Ovary (tissue), 9 donors: ENCODE results near the gene LYSET. TPM values are rescaled to one million over a fixed set of nuclear protein-coding genes. Genes with fewer than 3 reads are reported as not detected.
"Not testable (repeated sequence)": the region's sequence is repeated elsewhere in the genome, so short reads cannot be mapped to it uniquely, and the experiment has no call there.

ENCODE experiments used
- DNase-seq, 5 donors: peaks; one replicate each; pipeline ENCODE4 v3.0.0-alpha.2; 2019 to 2020
- H3K27ac ChIP-seq, 2 donors: fragments of 200-600 bp; one replicate each; pipeline versions ENCODE4 v1.5.1 to v1.8.0; 2019 to 2022
- H3K27me3 ChIP-seq: fragments of 200-600 bp; one replicate; pipeline ENCODE4 v1.8.0; 2022
- H3K36me3 ChIP-seq: fragments of 200-600 bp; sonication (generic); one replicate; pipeline ENCODE4 v1.5.1; 2019
- H3K4me1 ChIP-seq: one replicate; pipeline ENCODE4 v1.8.1; 2013; ENCODE audit warnings: mild to moderate bottlenecking, moderate library complexity; ENCODE audit not compliant: insufficient read depth
- H3K4me3 ChIP-seq: fragments of 200-600 bp; sonication (generic); one replicate; pipeline ENCODE4 v1.5.1; 2017
- H3K9me3 ChIP-seq, 2 donors: fragments of 200-600 bp in 1 of 2; sonication (generic) in 1 of 2; one replicate each; pipeline versions ENCODE4 v1.5.1 to v1.8.1; 2013 to 2019; ENCODE audit warnings: mild to moderate bottlenecking in 1 of 2, moderate library complexity in 1 of 2
- CTCF ChIP-seq, 3 donors: fragments of 450-650 bp in 2 of 3; fragments of 200-600 bp in 1 of 3; IDR thresholded peaks; one replicate each; pipeline versions ENCODE4 v1.5.1 to v1.8.0; 2016 to 2022; ENCODE audit warnings: antibody characterized with exemption in 3 of 3, mild to moderate bottlenecking in 1 of 3
- EP300 ChIP-seq: sonication (generic); formaldehyde crosslinking; IDR thresholded peaks from one replicate; pipeline ENCODE4 v1.6.1; 2017; ENCODE audit warnings: antibody characterized with exemption
- POLR2A ChIP-seq: fragments of 450-650 bp; IDR thresholded peaks from one replicate; pipeline ENCODE4 v1.6.1; 2017; ENCODE audit warnings: antibody characterized with exemption, mild to moderate bottlenecking, moderate library complexity
- WGBS, 3 donors: extraction: QIAGEN DNeasy Blood & Tissue Kit in 1 of 3; methylation state at CpG; one replicate each; pipeline versions ENCODE4 v1.1.5 to v1.1.7; 2013 to 2017; 5-methylcytosine and 5-hydroxymethylcytosine counted together
- intact Hi-C, 4 donors: fragments of 100-400 bp; cut with DNase I; formaldehyde crosslinking; loops; one replicate each; pipeline versions ENCODE4 v1.11.0 to v1.15.1; 2022 to 2023
- polyA plus RNA-seq, 2 donors: library from polyadenylated mRNA; stranded (reverse); fragments of 200-250 nt in 1 of 2; fragments of 350-450 nt in 1 of 2; fragmentation: Illumina TruSeq in 1 of 2; extraction: RNeasy Lipid Tissue Mini Kit (QIAGEN cat#74804) in 1 of 2; gene quantifications; one replicate each; pipeline ENCODE4 v1.2.3, GENCODE V29; 2013 to 2014
- total RNA-seq, 7 donors: library from RNA; depleted of rRNA in 2 of 7; stranded (reverse); fragments of >200 nt in 2 of 7; fragmentation: NEBNext Ultra II Directional in 3 of 7; extraction: Animal tissue kit (Norgen Biotek cat#: 25700) in 3 of 7; gene quantifications; one replicate each; pipeline versions ENCODE4 v1.1.0 to v1.2.4, GENCODE V29; 2016 to 2023
- donor health status: DM: no; HTN: no; CAD: no; lungs with moderate emphysema.
- donor health status: DM: no; HTN: no; CAD: no.
- donor health status: Bipolar disorder and iron deficiency.
- donor health status: DM: yes; HTN: yes; CAD: no.
- donor health status: DM: no; HTN: no; CAD: no.
- donor health status: DM: yes; HTN: yes; CAD: no.

Gene LYSET
- total and polyA plus RNA-seq, 9 donors: 8.0 to 22.2 (median 17.0) TPM

- Histone ChIP-seq H3K36me3 (no peaks in the 10 kb centered on the region), H3K9me3 (no peaks in the 10 kb centered on the region), H3K4me1 (no peaks in the 10 kb centered on the region), H3K27me3 (no peaks in the 10 kb centered on the region), H3K27ac (no peak overlapping the region), H3K4me3 (no peak overlapping the region)
- WGBS, 3 donors: 25 to 28% (median 28%) methylated on average over 4 of the region's 4 CpGs
- DNase-seq: no peak
- intact Hi-C loops: no loop called here
- TF ChIP-seq POLR2A (no peak), EP300 (no peak), CTCF (IDR thresholded peaks at IDR 0.05) (no peak)
Observed at GRCh38 chr14:93160353-93160801, 24.7 kb upstream of the LYSET start.

GRCh38 chr14:93161411-93161940, 23.6 kb upstream of the LYSET start:
- 74 to 79% (median 79%) methylated on average over 4 of the region's 4 CpGs for WGBS, 3 donors
- no peaks in the 10 kb centered on the region for H3K9me3 ChIP-seq
- H3K27ac ChIP-seq: no peak overlapping the region
- no peak for DNase-seq
- TF ChIP-seq CTCF (IDR thresholded peaks at IDR 0.05) (no peak), POLR2A (no peak), EP300 (no peak)
- intact Hi-C loops: no loop called here
- no peaks in the 10 kb centered on the region for H3K27me3 ChIP-seq
- no peaks in the 10 kb centered on the region for H3K36me3 ChIP-seq
- H3K4me1 ChIP-seq: no peaks in the 10 kb centered on the region
- no peak overlapping the region for H3K4me3 ChIP-seq

- Histone ChIP-seq H3K27ac (no peak overlapping the region), H3K9me3 (no peaks in the 10 kb centered on the region), H3K27me3 (no peaks in the 10 kb centered on the region), H3K36me3 (no peaks in the 10 kb centered on the region), H3K4me1 (no peaks in the 10 kb centered on the region), H3K4me3 (no peak overlapping the region)
- intact Hi-C loops: no loop called here
- no peak for DNase-seq
- TF ChIP-seq POLR2A (no peak), CTCF (IDR thresholded peaks at IDR 0.05) (no peak), EP300 (no peak)
- WGBS, 3 donors: 68 to 81% (median 77%) methylated on average over 5 of the region's 5 CpGs
Observed at GRCh38 chr14:93163564-93163963, 21.6 kb upstream of the LYSET start.

GRCh38 chr14:93165271-93166265, 19.5 kb upstream of the LYSET start:
- 87 to 89% (median 88%) methylated on average over 26 of the region's 26 CpGs for WGBS, 3 donors
- H3K4me1 ChIP-seq, H3K9me3 ChIP-seq, H3K36me3 ChIP-seq, H3K4me3 ChIP-seq, H3K27me3 ChIP-seq, H3K27ac ChIP-seq, intact Hi-C loops: not testable (repeated sequence)
- DNase-seq: peak in 1 of 5 donors; percentile 3

GRCh38 chr14:93168610-93169009, 16.5 kb upstream of the LYSET start:
- H3K36me3 ChIP-seq, H3K4me3 ChIP-seq, H3K9me3 ChIP-seq, intact Hi-C loops, H3K4me1 ChIP-seq, H3K27me3 ChIP-seq, H3K27ac ChIP-seq: not testable (repeated sequence)
- peak in 3 of 5 donors; percentile 33 to 58 (median 49) for DNase-seq
- WGBS, 3 donors: 48 to 69% (median 60%) methylated on average over 9 of the region's 9 CpGs

GRCh38 chr14:93169619-93170018, 15.5 kb upstream of the LYSET start:
- H3K4me1 ChIP-seq, H3K27me3 ChIP-seq, H3K9me3 ChIP-seq, H3K4me3 ChIP-seq, intact Hi-C loops, DNase-seq, H3K27ac ChIP-seq, H3K36me3 ChIP-seq: not testable (repeated sequence)
- 83 to 87% (median 86%) methylated on average over 6 of the region's 6 CpGs for WGBS, 3 donors

GRCh38 chr14:93170141-93170540, 15.0 kb upstream of the LYSET start:
- H3K36me3 ChIP-seq, H3K27ac ChIP-seq, H3K4me3 ChIP-seq, intact Hi-C loops, DNase-seq, H3K9me3 ChIP-seq, H3K4me1 ChIP-seq, H3K27me3 ChIP-seq: not testable (repeated sequence)
- 95 to 98% (median 96%) methylated on average over 17 to 20 of the region's 20 CpGs for WGBS, 3 donors
